ENCODE data around the gene CENPW.
A peak's percentile ranks its signal among the peaks of the same experiment; 100 is the strongest.

CENPW gene

GRCh38 chr6:126339796-126340609, at the start of gene CENPW:
Gene CENPW, plus strand, starts transcription at chr6:126340115. Its CDS starts 159 bp downstream, at chr6:126340274.
- DNase-seq = peak; percentile 84 to 89

GRCh38 chr6:126293891-126294524, 45.9 kb upstream of the CENPW start:
- DNase-seq = no peak

- no peak for DNase-seq
These were observed 39.8 kb upstream of the CENPW start for GRCh38 chr6:126300126-126300525.

GRCh38 chr6:126300735-126301134, 39.2 kb upstream of the CENPW start:
- DNase-seq = peak in 1 of 2 experiments; percentile 4

- peak; percentile 39 to 54 for DNase-seq
These were observed 37.7 kb upstream of the CENPW start for GRCh38 chr6:126302191-126302590.

GRCh38 chr6:126307849-126308248, 32.1 kb upstream of the CENPW start:
- DNase-seq = no peak

GRCh38 chr6:126308362-126308761, 31.6 kb upstream of the CENPW start:
- DNase-seq = no peak

GRCh38 chr6:126312013-126312665, 27.8 kb upstream of the CENPW start:
- DNase-seq = peak; percentile 32 to 47

GRCh38 chr6:126313941-126314340, 26.0 kb upstream of the CENPW start:
- DNase-seq = no peak

- DNase-seq = no peak
These were observed 21.1 kb upstream of the CENPW start for GRCh38 chr6:126318797-126319196.

- DNase-seq = no peak
These were observed 6.2 kb upstream of the CENPW start for GRCh38 chr6:126333729-126334128.

- DNase-seq = peak in 1 of 2 experiments; percentile 7
These were observed 4.7 kb upstream of the CENPW start for GRCh38 chr6:126335210-126335609.

GRCh38 chr6:126337323-126337722, 2.6 kb upstream of the CENPW start:
- DNase-seq = peak; percentile 82 to 84

GRCh38 chr6:126341126-126341525, 1.2 kb downstream of the CENPW start:
- no peak for DNase-seq

GRCh38 chr6:126344181-126344580, 4.3 kb downstream of the CENPW start:
- DNase-seq = no peak

GRCh38 chr6:126351960-126352359, 12.0 kb downstream of the CENPW start:
- no peak for DNase-seq

- no peak for DNase-seq
These were observed 12.6 kb downstream of the CENPW start for GRCh38 chr6:126352514-126352913.

GRCh38 chr6:126356526-126356925, 16.6 kb downstream of the CENPW start:
- no peak for DNase-seq

GRCh38 chr6:126359936-126360537, 20.1 kb downstream of the CENPW start:
- no peak for DNase-seq

GRCh38 chr6:126361832-126362440, 22.0 kb downstream of the CENPW start:
- DNase-seq = no peak

- peak; percentile 54 to 72 for DNase-seq
These were observed 27.9 kb downstream of the CENPW start for GRCh38 chr6:126367849-126368248.

GRCh38 chr6:126372626-126373025, 32.7 kb downstream of the CENPW start:
- DNase-seq = no peak

- DNase-seq = no peak
These were observed 33.4 kb downstream of the CENPW start for GRCh38 chr6:126373344-126373743.

Data from Kasumi-1 (cell line).